ENCODE results near the gene HNF1A.

HNF1A gene

DNA sequence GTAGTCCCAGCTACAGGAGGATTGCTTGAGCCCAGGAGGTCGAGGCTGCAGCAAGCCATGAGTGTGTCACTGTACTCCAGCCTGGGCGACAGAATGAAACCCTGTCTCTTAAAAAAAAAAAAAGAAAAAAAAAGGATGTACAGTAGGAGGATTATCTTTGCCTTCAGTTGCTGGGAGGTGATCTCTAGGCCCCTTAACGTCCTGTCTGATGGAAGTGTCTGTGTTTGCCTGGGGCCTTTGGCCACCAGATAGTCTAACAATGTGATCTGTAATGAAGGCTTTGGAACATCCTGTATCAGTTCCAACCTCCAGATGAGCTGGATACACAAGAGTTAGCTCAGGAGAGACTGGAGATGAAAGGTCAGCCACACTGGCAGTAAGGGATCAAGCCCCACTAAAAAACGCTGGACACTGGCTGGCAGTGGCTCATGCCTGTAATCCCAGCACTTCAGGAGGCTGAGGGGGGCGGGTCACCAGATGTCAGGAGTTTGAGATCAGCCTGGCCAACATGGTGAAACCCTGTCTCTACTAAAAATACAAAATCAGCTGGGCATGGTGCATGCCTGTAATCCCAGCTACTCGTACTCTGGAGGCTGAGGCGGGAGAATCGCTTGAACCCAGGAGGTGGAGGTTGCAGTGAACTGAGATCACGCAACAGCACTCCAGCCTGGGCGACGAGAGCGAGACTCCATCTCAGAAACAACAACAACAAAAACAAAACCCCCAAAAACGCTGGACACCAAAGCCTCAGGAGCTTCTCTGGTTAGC, 19.0 kb upstream of the HNF1A start:
- CTCF ChIA-PET = interaction anchor here (0.6 kb wide), 1 partner anchor 68 kb away, joined by 3 read pairs; no protein-coding TSS in a partner anchor
- TF ChIP-seq ELF4 (IDR thresholded peaks at IDR 0.05) (no peak), FOXK2 (IDR thresholded peaks at IDR 0.05) (no peak), SUZ12 (IDR thresholded peaks at IDR 0.05) (no peak), FOXA1 (IDR thresholded peaks at IDR 0.05) (no peak), HDGF (IDR thresholded peaks at IDR 0.05; ENCODE audit: borderline replicate concordance) (no peak), BHLHE40 (IDR thresholded peaks at IDR 0.05; ENCODE audit: borderline replicate concordance) (no peak), L3MBTL2 (conservative IDR thresholded peaks at IDR 0.05) (no peak), CTBP1 (IDR thresholded peaks at IDR 0.05; ENCODE audit: borderline replicate concordance) (no peak)
- TF ChIP-seq, protein P1, sequence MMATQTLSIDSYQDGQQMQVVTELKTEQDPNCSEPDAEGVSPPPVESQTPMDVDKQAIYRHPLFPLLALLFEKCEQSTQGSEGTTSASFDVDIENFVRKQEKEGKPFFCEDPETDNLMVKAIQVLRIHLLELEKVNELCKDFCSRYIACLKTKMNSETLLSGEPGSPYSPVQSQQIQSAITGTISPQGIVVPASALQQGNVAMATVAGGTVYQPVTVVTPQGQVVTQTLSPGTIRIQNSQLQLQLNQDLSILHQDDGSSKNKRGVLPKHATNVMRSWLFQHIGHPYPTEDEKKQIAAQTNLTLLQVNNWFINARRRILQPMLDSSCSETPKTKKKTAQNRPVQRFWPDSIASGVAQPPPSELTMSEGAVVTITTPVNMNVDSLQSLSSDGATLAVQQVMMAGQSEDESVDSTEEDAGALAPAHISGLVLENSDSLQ (IDR thresholded peaks at IDR 0.05) = no peak
- no peak for DNase-seq (ENCODE audit: extremely low spot score)
- POLR2A ChIA-PET = no interaction called here

- ChIA-PET POLR2A (interaction anchor here (0.6 kb wide), 1 partner anchor 489 kb away, joined by 3 read pairs; no protein-coding TSS in a partner anchor), CTCF (interaction anchor here (1.1 kb wide), 1 partner anchor 11 kb away, joined by 5 read pairs; no protein-coding TSS in a partner anchor)
- no peak for DNase-seq (ENCODE audit: extremely low spot score)
- TF ChIP-seq ARNT (IDR thresholded peaks at IDR 0.05) (no peak), SP1 (IDR thresholded peaks at IDR 0.05) (no peak), FOXM1 (IDR thresholded peaks at IDR 0.05; ENCODE audit: borderline replicate concordance) (no peak), FOXK2 (IDR thresholded peaks at IDR 0.05) (no peak), NFRKB (IDR thresholded peaks at IDR 0.05) (no peak), TARDBP (IDR thresholded peaks at IDR 0.05) (no peak)
Observed at GRCh38 chr12:120960657-120961056, 17.7 kb upstream of the HNF1A start.

DNA sequence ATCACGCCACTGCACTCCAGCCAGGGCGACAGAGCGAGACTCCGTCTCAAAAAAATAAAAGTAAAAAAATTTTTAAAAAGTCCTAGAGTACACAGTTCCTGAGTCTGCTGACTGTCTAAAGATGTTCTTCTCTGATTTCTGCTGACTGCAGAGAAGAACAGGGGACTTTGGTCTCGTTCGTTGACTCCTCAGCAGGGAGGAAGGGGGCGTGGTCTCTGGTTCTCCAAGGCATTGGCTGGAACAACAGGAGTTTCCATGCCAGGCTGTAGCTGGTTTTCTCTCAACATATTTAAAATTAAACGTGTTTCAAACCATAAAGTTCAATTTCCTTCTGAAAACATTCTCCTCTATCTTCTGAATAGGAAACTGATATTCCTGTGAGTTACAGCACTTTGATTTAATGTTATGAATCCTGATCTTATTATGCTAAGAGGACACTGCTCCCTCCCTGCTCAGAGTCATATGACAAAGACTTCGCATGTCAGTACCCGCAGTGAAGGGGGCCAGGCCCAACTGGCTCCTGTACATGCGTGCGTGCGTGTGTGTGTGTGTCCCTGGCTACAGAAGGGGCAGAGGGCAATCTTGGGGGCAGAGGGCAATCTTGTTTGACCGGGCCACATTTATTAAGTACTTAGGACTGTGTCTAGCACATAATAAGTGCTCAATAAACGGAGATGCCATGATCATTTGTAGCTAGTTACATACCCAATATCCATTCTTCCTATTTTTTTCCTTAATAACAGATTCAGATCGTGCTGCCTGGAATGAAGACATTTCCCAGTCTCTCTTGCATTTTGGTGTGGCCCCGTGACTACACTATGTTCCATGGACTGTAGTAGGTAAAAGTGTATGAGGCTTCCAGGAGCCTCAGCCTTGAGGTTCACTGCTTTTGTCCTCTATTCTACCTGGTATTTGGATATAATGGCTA, 16.5 kb upstream of the HNF1A start:
- peak; percentile 46 for DNase-seq (ENCODE audit: extremely low spot score)

DNA sequence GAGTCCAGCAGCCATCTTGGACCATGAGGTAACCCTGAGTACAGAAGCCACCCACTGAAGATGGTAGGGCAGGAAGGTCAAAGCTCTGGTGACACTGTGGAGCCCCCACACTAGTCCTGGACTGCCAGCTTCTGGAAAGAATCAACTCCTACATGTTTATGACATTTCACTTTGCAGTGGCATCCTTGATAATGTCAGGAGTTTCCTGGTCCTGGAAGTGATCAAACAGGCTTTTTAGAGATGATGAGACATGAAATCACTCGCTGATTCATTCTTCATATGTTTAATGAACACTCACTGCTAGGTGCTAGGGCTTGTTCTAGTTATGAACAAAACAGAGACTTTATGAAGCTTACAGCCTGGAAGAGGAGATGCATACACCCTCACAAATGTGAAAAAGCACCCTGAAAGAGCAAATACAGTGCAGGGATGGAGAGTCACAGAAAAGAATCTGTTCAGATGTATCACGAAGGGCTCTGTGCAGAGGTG, 15.8 kb upstream of the HNF1A start:
- POLR2A ChIA-PET = no interaction called here
- TF ChIP-seq TARDBP (IDR thresholded peaks at IDR 0.05) = no peak
- no peak for TF ChIP-seq NFRKB (IDR thresholded peaks at IDR 0.05)
- no peak for TF ChIP-seq LEF1 (IDR thresholded peaks at IDR 0.05; ENCODE audit: borderline replicate concordance)
- TF ChIP-seq HDGF (IDR thresholded peaks at IDR 0.05; ENCODE audit: borderline replicate concordance) = no peak
- no peak for TF ChIP-seq SUZ12 (IDR thresholded peaks at IDR 0.05)
- no peak for TF ChIP-seq ARNT (IDR thresholded peaks at IDR 0.05)
- TF ChIP-seq, protein P1 (IDR thresholded peaks at IDR 0.05) = no peak
- no peak for TF ChIP-seq FOXM1 (IDR thresholded peaks at IDR 0.05; ENCODE audit: borderline replicate concordance)
- no peak for TF ChIP-seq ZNF384 (IDR thresholded peaks at IDR 0.05)
- TF ChIP-seq FOXK2 (IDR thresholded peaks at IDR 0.05) = no peak
- TF ChIP-seq L3MBTL2 (conservative IDR thresholded peaks at IDR 0.05) = no peak
- TF ChIP-seq FOXA1 (IDR thresholded peaks at IDR 0.05) = no peak
- no peak for TF ChIP-seq SP1 (IDR thresholded peaks at IDR 0.05)
- TF ChIP-seq ELF4 (IDR thresholded peaks at IDR 0.05) = no peak
- TF ChIP-seq CTBP1 (IDR thresholded peaks at IDR 0.05; ENCODE audit: borderline replicate concordance) = no peak
- no peak for DNase-seq (ENCODE audit: extremely low spot score)
- CTCF ChIA-PET = no interaction called here

More for the DNA sequence above, 16.5 kb upstream of the HNF1A start:
- TF ChIP-seq LEF1 (IDR thresholded peaks at IDR 0.05; ENCODE audit: borderline replicate concordance) = no peak
- TF ChIP-seq ELF4 (IDR thresholded peaks at IDR 0.05) = no peak
- no peak for TF ChIP-seq HDGF (IDR thresholded peaks at IDR 0.05; ENCODE audit: borderline replicate concordance)
- TF ChIP-seq FOXA1 (IDR thresholded peaks at IDR 0.05) = no peak
- TF ChIP-seq BHLHE40 (IDR thresholded peaks at IDR 0.05; ENCODE audit: borderline replicate concordance) = no peak
- TF ChIP-seq CTBP1 (IDR thresholded peaks at IDR 0.05; ENCODE audit: borderline replicate concordance) = no peak
- no peak for TF ChIP-seq TARDBP (IDR thresholded peaks at IDR 0.05)
- no peak for TF ChIP-seq ZNF384 (IDR thresholded peaks at IDR 0.05)
- no peak for TF ChIP-seq SP1 (IDR thresholded peaks at IDR 0.05)
- no peak for TF ChIP-seq ARNT (IDR thresholded peaks at IDR 0.05)
- no peak for TF ChIP-seq FOXM1 (IDR thresholded peaks at IDR 0.05; ENCODE audit: borderline replicate concordance)
- TF ChIP-seq L3MBTL2 (conservative IDR thresholded peaks at IDR 0.05) = no peak
- TF ChIP-seq NFRKB (IDR thresholded peaks at IDR 0.05) = no peak
- TF ChIP-seq, protein P1 (IDR thresholded peaks at IDR 0.05) = no peak
- no peak for TF ChIP-seq FOXK2 (IDR thresholded peaks at IDR 0.05)
- no peak for TF ChIP-seq SUZ12 (IDR thresholded peaks at IDR 0.05)
- ChIA-PET POLR2A (no interaction called here), CTCF (no interaction called here)

DNA sequence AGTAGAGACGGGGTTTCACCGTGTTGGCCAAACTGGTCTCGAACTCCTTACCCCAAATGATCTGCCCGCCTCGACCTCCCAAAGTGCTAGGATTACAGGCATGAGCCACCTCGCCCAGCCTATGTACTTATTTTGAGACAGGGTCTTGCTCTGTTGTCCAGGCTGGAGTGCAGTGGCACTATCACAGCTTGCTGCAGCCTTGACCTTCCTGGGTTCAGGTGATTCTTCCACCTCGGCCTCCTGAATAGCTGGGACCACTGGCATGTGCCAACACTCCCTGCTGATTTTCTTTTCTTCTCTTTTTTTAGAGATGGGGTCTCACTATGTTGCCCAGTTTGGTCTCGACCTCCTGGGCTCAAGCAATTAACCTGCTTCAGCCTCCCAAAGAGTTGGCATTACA, 14.0 kb upstream of the HNF1A start:
- DNase-seq (ENCODE audit: extremely low spot score) = no peak
- TF ChIP-seq NFRKB (IDR thresholded peaks at IDR 0.05) = no peak
- TF ChIP-seq SUZ12 (IDR thresholded peaks at IDR 0.05) = no peak
- no peak for TF ChIP-seq ARNT (IDR thresholded peaks at IDR 0.05)
- no peak for TF ChIP-seq ZNF384 (IDR thresholded peaks at IDR 0.05)
- TF ChIP-seq LEF1 (IDR thresholded peaks at IDR 0.05; ENCODE audit: borderline replicate concordance) = no peak
- TF ChIP-seq FOXM1 (IDR thresholded peaks at IDR 0.05; ENCODE audit: borderline replicate concordance) = no peak
- ChIA-PET CTCF (no interaction called here), POLR2A (no interaction called here)

All from HEK293T (cell line).